ENCODE measurements around the gene LCAT. TPM values are rescaled to one million over a fixed set of nuclear protein-coding genes. Genes with fewer than 3 reads are reported as not detected.

The LCAT gene
- total and polyA plus RNA-seq, 2 donors (not counting 1 experiment from before 2014, with no cell fraction given): 7.6 to 16.3 TPM

- no peak overlapping the region for H3K27ac ChIP-seq (ENCODE audit: low read length in 2 of 2)
- Mint-ChIP-seq H3K4me1 (peaks cover 6% of the 10 kb centered on the region), H3K9me3 (ENCODE audit: insufficient read depth) (no peaks in the 10 kb centered on the region), H3K4me3 (no peak overlapping the region), H3K27ac (no peak overlapping the region), H3K27me3 (no peaks in the 10 kb centered on the region)
- 98% methylated on average over 4 of the region's 8 CpGs for WGBS (ENCODE audit: insufficient coverage)
- TF ChIP-seq CTCF (IDR thresholded peaks at IDR 0.05) (no peak), EZH2 (IDR thresholded peaks at IDR 0.05; ENCODE audit: borderline replicate concordance, insufficient read depth, low read depth, low read length, poor library complexity, severe bottlenecking) (no peak)
- H3K4me2 ChIP-seq (replicated peaks; ENCODE audit: low read depth, low read length, poor library complexity, severe bottlenecking): no peak overlapping the region
- no peak overlapping the region for H3K9ac ChIP-seq (ENCODE audit: low read length)
- H3K9me3 ChIP-seq (ENCODE audit: control extremely low read depth in 1 of 3, control insufficient read depth in 2 of 3, insufficient read depth in 1 of 3, low read length in 2 of 3): no peaks in the 10 kb centered on the region
- H3K36me3 ChIP-seq (replicated peaks in 1 of 2; ENCODE audit: control extremely low read depth in 1 of 2, control insufficient read depth in 1 of 2, extremely low read depth in 1 of 2, insufficient read depth in 2 of 2, low read length in 1 of 2): peaks cover 0 to 27% of the 10 kb centered on the region in 2 experiments
- intact Hi-C loops (cut with micrococcal nuclease): loop anchor here (10.0 kb wide), 1 partner anchor 263 kb away; no protein-coding TSS in a partner anchor
- peaks cover 7% of the 10 kb centered on the region for H4K20me1 ChIP-seq (ENCODE audit: control insufficient read depth, insufficient read depth, low read length, poor library complexity, severe bottlenecking)
- no peaks in the 10 kb centered on the region for H3K27me3 ChIP-seq (replicated peaks in 1 of 4; ENCODE audit: control extremely low read depth in 1 of 4, control insufficient read depth in 3 of 4, insufficient read depth in 4 of 4, low read length in 3 of 4)
- DNase-seq (no peak), ATAC-seq (ENCODE audit: low read depth) (no peak)
- H2AFZ ChIP-seq (ENCODE audit: insufficient read depth, low read depth, low read length, poor library complexity, severe bottlenecking): no peak overlapping the region
- peaks cover 3 to 5% of the 10 kb centered on the region in 2 donors for H3K4me1 ChIP-seq (ENCODE audit: control insufficient read depth in 2 of 2, insufficient read depth in 2 of 2, low read length in 2 of 2)
- CTCF ChIA-PET: interaction anchor here (1.3 to 2.5 kb wide), 2 partner anchors 20 to 286 kb away, joined by 3 to 5 read pairs; no protein-coding TSS in a partner anchor
- POLR2A ChIA-PET: no interaction called here
- peaks cover 25% of the 10 kb centered on the region for H3K79me2 ChIP-seq (ENCODE audit: control insufficient read depth, insufficient read depth, low read length)
- H3K4me3 ChIP-seq (ENCODE audit: control extremely low read depth in 1 of 5, extremely low read depth in 1 of 5, insufficient read depth in 1 of 5, low read depth in 2 of 5, low read length in 4 of 5): no peak overlapping the region
These were observed 18.2 kb upstream of the LCAT start for GRCh38 chr16:67962135-67962534.

DNA sequence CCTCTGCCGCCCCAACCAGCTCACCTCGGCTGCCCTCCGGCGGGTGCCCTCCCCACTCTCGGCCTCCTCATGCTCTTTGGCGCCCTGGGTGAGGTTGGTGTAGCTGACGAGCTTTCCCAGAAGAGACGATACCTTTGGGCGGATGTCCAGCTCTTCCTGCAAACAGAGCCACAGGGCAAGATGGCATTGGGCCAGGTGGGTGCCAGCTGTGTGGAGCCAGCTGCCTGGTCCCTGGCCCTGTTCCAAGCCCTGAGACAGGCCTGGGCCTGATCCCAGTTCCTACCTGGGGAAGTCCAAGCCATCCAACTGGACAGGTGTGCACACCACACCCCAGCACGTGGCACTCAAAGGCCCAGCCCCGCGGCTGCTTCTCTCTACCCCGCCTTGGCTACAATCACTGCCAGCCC is 17.6 kb upstream of the LCAT start:
- no peaks in the 10 kb centered on the region for H3K4me1 ChIP-seq (ENCODE audit: control insufficient read depth in 2 of 2, insufficient read depth in 2 of 2, low read length in 2 of 2)
- peaks cover 0 to 27% of the 10 kb centered on the region in 2 experiments for H3K36me3 ChIP-seq (replicated peaks in 1 of 2; ENCODE audit: control extremely low read depth in 1 of 2, control insufficient read depth in 1 of 2, extremely low read depth in 1 of 2, insufficient read depth in 2 of 2, low read length in 1 of 2)
- DNase-seq: no peak
- no peak for ATAC-seq (ENCODE audit: low read depth)
- H3K27ac ChIP-seq (ENCODE audit: low read length in 2 of 2): no peak overlapping the region
- H3K4me3 Mint-ChIP-seq: no peak overlapping the region
- H3K27ac Mint-ChIP-seq: no peak overlapping the region
- no peak overlapping the region for H3K9ac ChIP-seq (ENCODE audit: low read length)
- ChIA-PET POLR2A (no interaction called here), CTCF (interaction anchor here (1.3 to 2.5 kb wide), 2 partner anchors 20 to 285 kb away, joined by 3 to 5 read pairs; no protein-coding TSS in a partner anchor)
- H3K9me3 ChIP-seq (ENCODE audit: control extremely low read depth in 1 of 3, control insufficient read depth in 2 of 3, insufficient read depth in 1 of 3, low read length in 2 of 3): no peaks in the 10 kb centered on the region
- no peaks in the 10 kb centered on the region for H3K9me3 Mint-ChIP-seq (ENCODE audit: insufficient read depth)
- no peak overlapping the region for H2AFZ ChIP-seq (ENCODE audit: insufficient read depth, low read depth, low read length, poor library complexity, severe bottlenecking)
- H3K4me2 ChIP-seq (replicated peaks; ENCODE audit: low read depth, low read length, poor library complexity, severe bottlenecking): no peak overlapping the region
- TF ChIP-seq CTCF (IDR thresholded peaks at IDR 0.05) (no peak), EZH2 (IDR thresholded peaks at IDR 0.05; ENCODE audit: borderline replicate concordance, insufficient read depth, low read depth, low read length, poor library complexity, severe bottlenecking) (no peak)
- WGBS (ENCODE audit: insufficient coverage): 97% methylated on average over 13 of the region's 13 CpGs
- H4K20me1 ChIP-seq (ENCODE audit: control insufficient read depth, insufficient read depth, low read length, poor library complexity, severe bottlenecking): peaks cover 1% of the 10 kb centered on the region
- peaks cover under 1% of the 10 kb centered on the region for H3K4me1 Mint-ChIP-seq
- H3K27me3 Mint-ChIP-seq: no peaks in the 10 kb centered on the region
- peaks cover 20% of the 10 kb centered on the region for H3K79me2 ChIP-seq (ENCODE audit: control insufficient read depth, insufficient read depth, low read length)
- no peaks in the 10 kb centered on the region for H3K27me3 ChIP-seq (replicated peaks in 1 of 4; ENCODE audit: control extremely low read depth in 1 of 4, control insufficient read depth in 3 of 4, insufficient read depth in 4 of 4, low read length in 3 of 4)
- no peak overlapping the region for H3K4me3 ChIP-seq (ENCODE audit: control extremely low read depth in 1 of 5, extremely low read depth in 1 of 5, insufficient read depth in 1 of 5, low read depth in 2 of 5, low read length in 4 of 5)
- intact Hi-C loops (cut with micrococcal nuclease): loop anchor here (10.0 kb wide), 1 partner anchor 263 kb away; no protein-coding TSS in a partner anchor

Measured in B cell (primary cell).